Ishikawa (cell line): Measurements from ENCODE around the gene SCAF8.

Experiments used
- CEBPB ChIP-seq: IDR thresholded peaks from 2 replicates; pipeline ENCODE4 v1.6.1; 2012
- CREB1 ChIP-seq: IDR thresholded peaks from 2 replicates; pipeline ENCODE4 v1.6.1; 2012; ENCODE audit warnings: low read depth
- EP300 ChIP-seq: IDR thresholded peaks from 2 replicates; pipeline ENCODE4 v1.6.1; 2012; ENCODE audit warnings: borderline replicate concordance
- FOXM1 ChIP-seq: IDR thresholded peaks from 2 replicates; pipeline ENCODE4 v1.6.1; 2012; ENCODE audit warnings: low read depth, borderline replicate concordance
- RAD21 ChIP-seq: IDR thresholded peaks from 2 replicates; pipeline ENCODE4 v1.6.1; 2012; ENCODE audit warnings: low read depth
- TCF12 ChIP-seq: IDR thresholded peaks from 2 replicates; pipeline ENCODE4 v1.6.1; 2012; ENCODE audit warnings: low read depth
- TEAD4 ChIP-seq: IDR thresholded peaks from 2 replicates; pipeline ENCODE4 v1.6.1; 2012
- YY1 ChIP-seq: IDR thresholded peaks from 2 replicates; pipeline ENCODE4 v1.6.1; 2012; ENCODE audit warnings: low read depth
- TF ChIP-seq, protein P1 (sequence below): IDR thresholded peaks from 2 replicates; pipeline ENCODE4 v1.6.1; 2012
- TF ChIP-seq, protein P2 (sequence below): IDR thresholded peaks from 2 replicates; pipeline ENCODE4 v1.6.1; 2012; ENCODE audit warnings: low read depth, mild to moderate bottlenecking

DNA sequence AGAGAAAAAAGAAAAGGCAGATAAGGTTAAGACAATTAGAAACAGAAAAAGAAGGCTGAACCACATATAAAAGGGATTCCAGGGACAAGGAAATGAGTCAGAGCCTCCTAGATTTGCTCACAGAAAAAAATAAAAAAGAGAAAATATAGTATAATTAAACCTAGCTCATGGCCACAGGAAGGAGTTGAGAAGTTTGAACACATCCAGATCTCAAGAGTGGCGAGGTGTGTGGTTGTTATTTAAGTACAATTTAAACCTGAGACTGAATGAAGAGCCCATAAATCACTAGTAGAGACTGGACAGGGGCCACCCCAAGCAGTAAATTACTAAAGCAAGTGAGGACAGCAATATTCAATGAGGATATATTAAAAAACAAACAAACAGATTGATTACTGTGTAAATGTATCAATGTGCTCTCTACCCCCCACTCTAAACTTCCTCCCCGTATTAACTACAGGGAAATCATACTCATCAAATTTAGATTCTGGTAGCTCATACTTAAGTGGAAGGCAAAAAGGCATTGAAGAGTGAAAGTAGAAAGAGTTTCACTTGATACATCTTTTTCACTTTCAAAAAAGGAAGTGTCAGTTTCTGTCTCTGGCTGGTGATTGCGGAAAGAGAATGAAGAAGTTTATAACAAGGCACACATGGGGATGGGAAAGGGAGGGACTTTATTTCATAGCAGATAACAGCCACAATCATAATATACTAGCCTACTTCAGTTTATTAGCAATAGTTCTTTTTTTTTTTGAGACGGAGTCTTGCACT is 49.3 kb upstream of the SCAF8 start:
- no peak for TF ChIP-seq EP300
- TF ChIP-seq, protein P1, sequence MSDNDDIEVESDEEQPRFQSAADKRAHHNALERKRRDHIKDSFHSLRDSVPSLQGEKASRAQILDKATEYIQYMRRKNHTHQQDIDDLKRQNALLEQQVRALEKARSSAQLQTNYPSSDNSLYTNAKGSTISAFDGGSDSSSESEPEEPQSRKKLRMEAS = no peak
- TF ChIP-seq FOXM1 = no peak
- TF ChIP-seq RAD21 = no peak
- TF ChIP-seq, protein P2, sequence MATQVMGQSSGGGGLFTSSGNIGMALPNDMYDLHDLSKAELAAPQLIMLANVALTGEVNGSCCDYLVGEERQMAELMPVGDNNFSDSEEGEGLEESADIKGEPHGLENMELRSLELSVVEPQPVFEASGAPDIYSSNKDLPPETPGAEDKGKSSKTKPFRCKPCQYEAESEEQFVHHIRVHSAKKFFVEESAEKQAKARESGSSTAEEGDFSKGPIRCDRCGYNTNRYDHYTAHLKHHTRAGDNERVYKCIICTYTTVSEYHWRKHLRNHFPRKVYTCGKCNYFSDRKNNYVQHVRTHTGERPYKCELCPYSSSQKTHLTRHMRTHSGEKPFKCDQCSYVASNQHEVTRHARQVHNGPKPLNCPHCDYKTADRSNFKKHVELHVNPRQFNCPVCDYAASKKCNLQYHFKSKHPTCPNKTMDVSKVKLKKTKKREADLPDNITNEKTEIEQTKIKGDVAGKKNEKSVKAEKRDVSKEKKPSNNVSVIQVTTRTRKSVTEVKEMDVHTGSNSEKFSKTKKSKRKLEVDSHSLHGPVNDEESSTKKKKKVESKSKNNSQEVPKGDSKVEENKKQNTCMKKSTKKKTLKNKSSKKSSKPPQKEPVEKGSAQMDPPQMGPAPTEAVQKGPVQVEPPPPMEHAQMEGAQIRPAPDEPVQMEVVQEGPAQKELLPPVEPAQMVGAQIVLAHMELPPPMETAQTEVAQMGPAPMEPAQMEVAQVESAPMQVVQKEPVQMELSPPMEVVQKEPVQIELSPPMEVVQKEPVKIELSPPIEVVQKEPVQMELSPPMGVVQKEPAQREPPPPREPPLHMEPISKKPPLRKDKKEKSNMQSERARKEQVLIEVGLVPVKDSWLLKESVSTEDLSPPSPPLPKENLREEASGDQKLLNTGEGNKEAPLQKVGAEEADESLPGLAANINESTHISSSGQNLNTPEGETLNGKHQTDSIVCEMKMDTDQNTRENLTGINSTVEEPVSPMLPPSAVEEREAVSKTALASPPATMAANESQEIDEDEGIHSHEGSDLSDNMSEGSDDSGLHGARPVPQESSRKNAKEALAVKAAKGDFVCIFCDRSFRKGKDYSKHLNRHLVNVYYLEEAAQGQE = no peak
- TF ChIP-seq CEBPB = no peak
- TF ChIP-seq YY1 = no peak
- no peak for TF ChIP-seq CREB1
- TF ChIP-seq TCF12 = no peak
- TF ChIP-seq TEAD4 = no peak
